NCI-H2029 (cell line): Measurements from ENCODE around the gene ITGB2.

Experiments
- DNase-seq: peaks from one replicate; lab custom pipeline; 2025; lab: John Stamatoyannopoulos, UW

Gene ITGB2

GRCh38 chr21:44955141-44955797 lies 34.6 kb upstream of the ITGB2 start:
- no peak for DNase-seq

GRCh38 chr21:44954281-44954771 lies 33.6 kb upstream of the ITGB2 start:
- no peak for DNase-seq

- DNase-seq: no peak
These were observed 32.9 kb upstream of the ITGB2 start for GRCh38 chr21:44953628-44954021.

- no peak for DNase-seq
These were observed 32.4 kb upstream of the ITGB2 start for GRCh38 chr21:44952929-44953627.

- DNase-seq: no peak
These were observed 31.6 kb upstream of the ITGB2 start for GRCh38 chr21:44952116-44952928.

GRCh38 chr21:44951186-44951915 lies 30.7 kb upstream of the ITGB2 start:
- no peak for DNase-seq

- no peak for DNase-seq
These were observed 29.7 kb upstream of the ITGB2 start for GRCh38 chr21:44950351-44950750.

- no peak for DNase-seq
These were observed 29.1 kb upstream of the ITGB2 start for GRCh38 chr21:44949779-44950198.

- DNase-seq: no peak
These were observed 28.6 kb upstream of the ITGB2 start for GRCh38 chr21:44949161-44949778.

- DNase-seq: no peak
These were observed 27.9 kb upstream of the ITGB2 start for GRCh38 chr21:44948426-44949120.

- DNase-seq: no peak
These were observed 27.2 kb upstream of the ITGB2 start for GRCh38 chr21:44947930-44948331.

GRCh38 chr21:44947111-44947929 lies 26.6 kb upstream of the ITGB2 start:
- no peak for DNase-seq

GRCh38 chr21:44946254-44947041 lies 25.7 kb upstream of the ITGB2 start:
- no peak for DNase-seq

GRCh38 chr21:44944596-44944995 lies 23.9 kb upstream of the ITGB2 start:
- DNase-seq: no peak

GRCh38 chr21:44943686-44944550 lies 23.2 kb upstream of the ITGB2 start:
- DNase-seq: no peak

GRCh38 chr21:44943005-44943685 lies 22.4 kb upstream of the ITGB2 start:
- no peak for DNase-seq

GRCh38 chr21:44942566-44942965 lies 21.9 kb upstream of the ITGB2 start:
- DNase-seq: no peak

- DNase-seq: no peak
These were observed 20.9 kb upstream of the ITGB2 start for GRCh38 chr21:44941567-44941966.
